B cell (primary cell): ENCODE results near the gene SST. TPM values are rescaled to one million over a fixed set of nuclear protein-coding genes. Genes with fewer than 3 reads are reported as not detected.

Source experiments
- ATAC-seq: fragments of 200-7000 bp; cut with Tn5 transposase; one replicate; pipeline ENCODE4 v1.10.0; 2021; ENCODE audit warnings: low read depth, mild to moderate bottlenecking, moderate number of reproducible peaks, moderate library complexity
- CTCF ChIA-PET: fragments of 350-600 bp; sonication (Branson Sonifier 250); formaldehyde crosslinking; loops from one replicate; lab custom pipeline; 2021; ENCODE audit warnings: antibody characterized with exemption, inconsistent platforms; lab: Charles Lee
- POLR2A ChIA-PET: fragments of 350-600 bp; sonication (Branson Sonifier 250); formaldehyde crosslinking; loops from one replicate; lab custom pipeline; 2021; ENCODE audit warnings: antibody characterized with exemption; lab: Charles Lee
- DNase-seq: peaks from one replicate; pipeline ENCODE4 v3.0.0; 2013
- H2AFZ ChIP-seq: 2 replicates; pipeline ENCODE4 v1.6.1; 2012; ENCODE audit warnings: mild to moderate bottlenecking, low read depth, low read length; ENCODE audit not compliant: insufficient read depth, poor library complexity, severe bottlenecking
- H3K27ac ChIP-seq, 2 donors: 1 replicate in 1 of 2; 2 replicates in 1 of 2; pipeline ENCODE4 v1.5.1; 2012 to 2013; ENCODE audit warnings: low read length in 2 of 2, mild to moderate bottlenecking in 2 of 2, moderate library complexity in 1 of 2
- H3K27me3 ChIP-seq, 4 experiments: fragments of 200-600 bp in 1 of 4; sonication (generic) in 1 of 4; replicated peaks in 1 of 4; 1 replicate in 2 of 4; 2 replicates in 2 of 4; pipeline versions ENCODE4 v1.6.1 to v1.7.0; 2013 to 2016; ENCODE audit warnings: low read length in 3 of 4, mild to moderate bottlenecking in 2 of 4, mixed read lengths in 1 of 4, moderate library complexity in 1 of 4; ENCODE audit not compliant: insufficient read depth in 4 of 4, control insufficient read depth in 3 of 4; ENCODE audit errors: control extremely low read depth in 1 of 4
- H3K36me3 ChIP-seq, 2 experiments: replicated peaks in 1 of 2; 1 replicate in 1 of 2; 2 replicates in 1 of 2; pipeline versions ENCODE4 v1.6.1 to v1.7.1; 2013; ENCODE audit warnings: low read length in 1 of 2; ENCODE audit not compliant: insufficient read depth in 2 of 2, control insufficient read depth in 1 of 2; ENCODE audit errors: control extremely low read depth in 1 of 2, extremely low read depth in 1 of 2
- H3K4me1 ChIP-seq, 2 donors: fragments of 200-600 bp in 1 of 2; sonication (generic) in 1 of 2; 1 replicate in 1 of 2; 2 replicates in 1 of 2; pipeline versions ENCODE4 v1.5.1 to v1.6.1; 2013 to 2017; ENCODE audit warnings: low read length in 2 of 2; ENCODE audit not compliant: control insufficient read depth in 2 of 2, insufficient read depth in 2 of 2
- H3K4me2 ChIP-seq: replicated peaks from 2 replicates; pipeline ENCODE3; 2012; ENCODE audit warnings: mild to moderate bottlenecking, low read depth, low read length; ENCODE audit not compliant: poor library complexity, severe bottlenecking
- H3K4me3 ChIP-seq, 5 experiments: fragments of 200-600 bp in 1 of 5; sonication (generic) in 1 of 5; 1 replicate in 3 of 5; 2 replicates in 2 of 5; pipeline versions ENCODE4 v1.5.1 to v1.7.0; 2011 to 2016; ENCODE audit warnings: low read length in 4 of 5, mild to moderate bottlenecking in 4 of 5, low read depth in 2 of 5, control low read depth in 1 of 5, moderate library complexity in 1 of 5; ENCODE audit not compliant: insufficient read depth in 1 of 5; ENCODE audit errors: control extremely low read depth in 1 of 5, extremely low read depth in 1 of 5
- H3K79me2 ChIP-seq: fragments of 200-600 bp; sonication (generic); one replicate; pipeline ENCODE4 v1.6.0; 2016; ENCODE audit warnings: low read length; ENCODE audit not compliant: control insufficient read depth, insufficient read depth
- H3K9ac ChIP-seq: fragments of 200-600 bp; sonication (generic); 2 replicates; pipeline ENCODE4 v1.6.1; 2017; ENCODE audit warnings: mild to moderate bottlenecking, low read length, moderate library complexity
- H3K9me3 ChIP-seq, 3 donors: one replicate each; pipeline versions ENCODE4 v1.6.1 to v1.7.1; 2013; ENCODE audit warnings: low read length in 2 of 3; ENCODE audit not compliant: control insufficient read depth in 2 of 3, insufficient read depth in 1 of 3; ENCODE audit errors: control extremely low read depth in 1 of 3
- H4K20me1 ChIP-seq: 2 replicates; pipeline ENCODE4 v1.6.0; 2012; ENCODE audit warnings: mild to moderate bottlenecking, low read length; ENCODE audit not compliant: insufficient read depth, control insufficient read depth, poor library complexity, severe bottlenecking
- H3K27ac Mint-ChIP-seq: one replicate; pipeline ENCODE4 v1.8.0; 2021; ENCODE audit warnings: mixed read lengths
- H3K27me3 Mint-ChIP-seq: one replicate; pipeline ENCODE4 v1.8.0; 2021; ENCODE audit warnings: mixed read lengths
- H3K4me1 Mint-ChIP-seq: one replicate; pipeline ENCODE4 v1.8.0; 2021; ENCODE audit warnings: mixed read lengths
- H3K4me3 Mint-ChIP-seq: one replicate; pipeline ENCODE4 v1.8.0; 2021; ENCODE audit warnings: mixed read lengths
- H3K9me3 Mint-ChIP-seq: one replicate; pipeline ENCODE4 v1.8.0; 2022; ENCODE audit warnings: mixed read lengths; ENCODE audit not compliant: insufficient read depth
- EZH2 ChIP-seq: IDR thresholded peaks from 2 replicates; pipeline ENCODE4 v1.6.1; 2012; ENCODE audit warnings: borderline replicate concordance, low read depth, mild to moderate bottlenecking, moderate library complexity, low read length; ENCODE audit not compliant: insufficient read depth, poor library complexity, severe bottlenecking
- WGBS: methylation state at CpG from one replicate; pipeline ENCODE4 v1.1.5; 2013; ENCODE audit warnings: missing lambda C conversion rate; ENCODE audit not compliant: insufficient coverage; 5-methylcytosine and 5-hydroxymethylcytosine counted together
- intact Hi-C: fragments of 100-400 bp; cut with micrococcal nuclease; formaldehyde crosslinking; loops from one replicate; pipeline ENCODE4 v1.10.0; 2022
- polyA plus RNA-seq: library from polyadenylated mRNA; depleted of rRNA; stranded (reverse); fragments of >200 nt; gene quantifications from 2 replicates; pipeline ENCODE4 v1.2.3, GENCODE V29; 2012
- total RNA-seq, 2 donors: library from RNA; stranded (reverse); fragments of 120-200 nt in 1 of 2; gene quantifications; 1 replicate in 1 of 2; 2 replicates in 1 of 2; pipeline versions ENCODE4 v1.2.3 to v1.2.4, GENCODE V29; 2013 to 2022
- TF ChIP-seq, protein P1 (sequence below): fragments of 200-600 bp; IDR thresholded peaks from one replicate; pipeline ENCODE4 v1.8.0; 2022; ENCODE audit warnings: antibody characterized with exemption, mild to moderate bottlenecking

SST gene
- total and polyA plus RNA-seq, 2 donors (not counting 1 experiment from before 2014, with no cell fraction given) = not detected

DNA sequence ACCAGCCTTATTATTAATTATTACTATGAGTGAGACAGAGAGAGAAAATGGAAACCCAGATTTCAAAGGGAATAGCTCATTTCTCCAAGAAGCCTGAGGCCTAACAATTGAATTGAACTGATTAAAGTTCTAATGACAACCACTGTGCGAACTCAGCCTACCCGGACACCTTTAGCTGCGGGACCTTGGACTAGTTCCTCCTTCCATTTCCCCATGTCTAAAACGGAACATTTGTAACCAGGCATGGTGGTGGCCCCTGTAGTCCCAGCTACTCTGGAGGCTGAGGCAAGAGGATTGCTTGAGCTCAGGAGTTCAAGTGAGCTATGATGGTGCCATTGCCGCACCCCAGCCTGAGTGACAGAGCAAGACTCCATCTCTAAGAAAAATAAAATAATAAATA, 48.6 kb upstream of the SST start:
- no peaks in the 10 kb centered on the region for H3K27me3 ChIP-seq
- WGBS = 90% methylated on average over 2 of the region's 5 CpGs
- intact Hi-C loops = no loop called here
- H3K36me3 ChIP-seq = peaks cover 0 to 24% of the 10 kb centered on the region in 2 experiments
- H3K9ac ChIP-seq = no peak overlapping the region
- no peak overlapping the region for H3K27ac ChIP-seq
- no peaks in the 10 kb centered on the region for H3K9me3 Mint-ChIP-seq
- ChIA-PET CTCF (interaction anchor here (1.1 to 11.0 kb wide), 4 partner anchors 16 to 1236 kb away, joined by 3 to 184 read pairs (median 28); no protein-coding TSS in a partner anchor), POLR2A (no interaction called here)
- H3K4me3 Mint-ChIP-seq = no peak overlapping the region
- H3K4me2 ChIP-seq = no peak overlapping the region
- ATAC-seq (no peak), DNase-seq (no peak)
- H3K27me3 Mint-ChIP-seq = no peaks in the 10 kb centered on the region
- no peaks in the 10 kb centered on the region for H3K79me2 ChIP-seq
- no peak overlapping the region for H3K4me3 ChIP-seq
- no peak overlapping the region for H2AFZ ChIP-seq
- H3K4me1 ChIP-seq = no peaks in the 10 kb centered on the region
- no peaks in the 10 kb centered on the region for H3K9me3 ChIP-seq
- TF ChIP-seq EZH2 = no peak
- TF ChIP-seq, protein P1, sequence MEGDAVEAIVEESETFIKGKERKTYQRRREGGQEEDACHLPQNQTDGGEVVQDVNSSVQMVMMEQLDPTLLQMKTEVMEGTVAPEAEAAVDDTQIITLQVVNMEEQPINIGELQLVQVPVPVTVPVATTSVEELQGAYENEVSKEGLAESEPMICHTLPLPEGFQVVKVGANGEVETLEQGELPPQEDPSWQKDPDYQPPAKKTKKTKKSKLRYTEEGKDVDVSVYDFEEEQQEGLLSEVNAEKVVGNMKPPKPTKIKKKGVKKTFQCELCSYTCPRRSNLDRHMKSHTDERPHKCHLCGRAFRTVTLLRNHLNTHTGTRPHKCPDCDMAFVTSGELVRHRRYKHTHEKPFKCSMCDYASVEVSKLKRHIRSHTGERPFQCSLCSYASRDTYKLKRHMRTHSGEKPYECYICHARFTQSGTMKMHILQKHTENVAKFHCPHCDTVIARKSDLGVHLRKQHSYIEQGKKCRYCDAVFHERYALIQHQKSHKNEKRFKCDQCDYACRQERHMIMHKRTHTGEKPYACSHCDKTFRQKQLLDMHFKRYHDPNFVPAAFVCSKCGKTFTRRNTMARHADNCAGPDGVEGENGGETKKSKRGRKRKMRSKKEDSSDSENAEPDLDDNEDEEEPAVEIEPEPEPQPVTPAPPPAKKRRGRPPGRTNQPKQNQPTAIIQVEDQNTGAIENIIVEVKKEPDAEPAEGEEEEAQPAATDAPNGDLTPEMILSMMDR = no peak
- no peaks in the 10 kb centered on the region for H3K4me1 Mint-ChIP-seq
- no peak overlapping the region for H3K27ac Mint-ChIP-seq
- no peaks in the 10 kb centered on the region for H4K20me1 ChIP-seq

DNA sequence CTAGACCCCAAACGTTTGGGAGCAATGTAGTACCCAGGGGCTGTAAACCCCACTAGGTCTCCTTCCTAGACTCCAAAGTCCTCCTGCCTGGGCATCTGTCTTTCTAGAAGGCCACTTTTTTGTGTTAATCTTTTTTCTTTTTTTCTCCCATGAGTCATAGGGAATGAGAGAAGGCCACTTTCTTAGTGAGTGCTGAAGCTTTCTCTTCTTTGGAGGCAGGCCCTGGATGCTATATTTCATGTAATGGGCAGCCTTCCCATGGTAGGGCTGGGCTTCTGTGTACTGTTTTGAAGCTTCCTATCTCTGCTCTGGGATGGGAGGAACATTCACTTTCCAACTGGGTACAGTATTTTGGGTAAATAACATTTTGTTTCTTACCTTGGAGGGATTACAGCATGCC, 47.4 kb upstream of the SST start:
- no peak for ATAC-seq
- H3K27me3 Mint-ChIP-seq = no peaks in the 10 kb centered on the region
- CTCF ChIA-PET = interaction anchor here (3.9 to 11.0 kb wide), 5 partner anchors 14 to 1237 kb away, joined by 15 to 184 read pairs (median 38); partner anchors contain the start of gene RTP2
- no peak overlapping the region for H3K4me3 ChIP-seq
- no peak overlapping the region for H2AFZ ChIP-seq
- H3K4me3 Mint-ChIP-seq = no peak overlapping the region
- H3K4me1 ChIP-seq = no peaks in the 10 kb centered on the region
- H3K27ac Mint-ChIP-seq = no peak overlapping the region
- H3K4me1 Mint-ChIP-seq = no peaks in the 10 kb centered on the region
- no peaks in the 10 kb centered on the region for H3K79me2 ChIP-seq
- DNase-seq = no peak
- H3K4me2 ChIP-seq = no peak overlapping the region
- no peak overlapping the region for H3K9ac ChIP-seq
- H3K9me3 Mint-ChIP-seq = no peaks in the 10 kb centered on the region
- WGBS = no CpG with 5 or more reads among the region's 1 CpG
- no peaks in the 10 kb centered on the region for H3K9me3 ChIP-seq
- intact Hi-C loops = no loop called here
- H3K36me3 ChIP-seq = peaks cover 0 to 12% of the 10 kb centered on the region in 2 experiments
- no peaks in the 10 kb centered on the region for H4K20me1 ChIP-seq
- no peaks in the 10 kb centered on the region for H3K27me3 ChIP-seq
- TF ChIP-seq, protein P1 = no peak
- TF ChIP-seq EZH2 = no peak
- no peak overlapping the region for H3K27ac ChIP-seq
- POLR2A ChIA-PET = no interaction called here
